GM19397 (cell line): ENCODE results near the gene BAIAP2.

Experiments used
- ATAC-seq: cut with Tn5 transposase; IDR thresholded peaks from one replicate; pipeline ENCODE4 v1.9.1; 2021; ENCODE audit warnings: mild to moderate bottlenecking, moderate library complexity; ENCODE audit not compliant: unreplicated experiment

BAIAP2 gene, protein sequence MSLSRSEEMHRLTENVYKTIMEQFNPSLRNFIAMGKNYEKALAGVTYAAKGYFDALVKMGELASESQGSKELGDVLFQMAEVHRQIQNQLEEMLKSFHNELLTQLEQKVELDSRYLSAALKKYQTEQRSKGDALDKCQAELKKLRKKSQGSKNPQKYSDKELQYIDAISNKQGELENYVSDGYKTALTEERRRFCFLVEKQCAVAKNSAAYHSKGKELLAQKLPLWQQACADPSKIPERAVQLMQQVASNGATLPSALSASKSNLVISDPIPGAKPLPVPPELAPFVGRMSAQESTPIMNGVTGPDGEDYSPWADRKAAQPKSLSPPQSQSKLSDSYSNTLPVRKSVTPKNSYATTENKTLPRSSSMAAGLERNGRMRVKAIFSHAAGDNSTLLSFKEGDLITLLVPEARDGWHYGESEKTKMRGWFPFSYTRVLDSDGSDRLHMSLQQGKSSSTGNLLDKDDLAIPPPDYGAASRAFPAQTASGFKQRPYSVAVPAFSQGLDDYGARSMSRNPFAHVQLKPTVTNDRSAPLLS

GRCh38 chr17:81034779-81035520 lies at the start of gene BAIAP2:
TSS of gene BAIAP2 (plus strand) at chr17:81035151. CDS start at chr17:81035255, 104 bp downstream.
- ATAC-seq = peak; percentile 49

- no peak for ATAC-seq
Measured at GRCh38 chr17:80986046-80986445, 48.9 kb upstream of the BAIAP2 start.

DNA sequence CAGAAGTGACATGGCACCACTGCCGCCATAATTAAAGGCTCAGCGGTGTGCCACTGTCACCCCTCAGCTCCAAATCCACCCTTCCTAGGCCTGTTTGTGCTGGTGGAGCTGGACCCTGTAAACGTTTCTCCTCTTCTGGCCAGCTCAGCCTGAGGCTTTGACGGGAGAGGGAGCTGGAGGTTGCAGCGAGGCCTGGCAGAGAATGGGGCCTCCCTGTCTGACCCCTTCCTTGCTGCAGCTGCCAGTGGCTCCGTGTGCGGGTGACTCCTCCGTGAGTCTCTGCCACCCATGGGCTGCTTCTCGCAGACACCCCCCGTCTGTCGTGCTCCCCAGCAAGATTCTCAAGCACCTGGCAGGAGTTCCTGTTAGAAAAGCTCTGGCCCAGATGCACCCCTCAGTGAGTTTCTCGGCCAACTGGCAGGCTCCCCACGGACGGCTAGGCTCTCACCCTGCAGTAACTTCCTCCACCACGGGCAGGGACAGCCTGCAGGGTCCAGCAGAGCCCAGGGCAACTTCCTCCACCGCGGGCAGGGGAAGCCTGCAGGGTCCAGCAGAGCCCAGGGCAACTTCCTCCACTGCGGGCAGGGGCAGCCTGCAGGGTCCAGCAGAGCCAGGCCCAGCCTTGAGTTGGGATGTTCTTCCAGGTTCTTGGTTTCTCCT lies 48.0 kb upstream of the BAIAP2 start:
- no peak for ATAC-seq

DNA sequence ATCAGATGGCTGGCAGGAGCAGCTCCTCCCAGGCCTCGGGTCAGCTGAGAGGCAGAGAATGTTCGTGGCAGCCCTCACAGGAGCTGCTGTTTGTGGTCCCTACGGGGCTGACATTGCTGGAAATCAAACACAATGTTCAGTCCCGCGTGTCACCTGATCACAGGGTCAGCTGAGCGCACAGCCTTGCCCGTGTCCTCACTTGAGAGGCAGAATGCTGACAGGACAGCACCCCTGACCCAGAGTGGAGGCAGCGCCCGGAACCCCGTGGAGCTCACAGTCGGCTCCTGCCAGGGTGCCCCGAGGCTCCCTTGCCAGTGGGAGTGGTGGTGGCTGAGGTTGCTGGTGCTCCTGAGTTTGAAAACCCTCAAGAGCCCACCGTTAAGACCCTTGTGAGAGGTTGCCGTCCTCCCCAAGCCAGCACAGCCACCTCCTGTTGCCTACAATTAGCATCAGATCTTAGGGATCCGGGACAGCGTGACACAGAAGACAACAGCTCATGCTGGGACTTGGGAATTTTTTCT lies 47.0 kb upstream of the BAIAP2 start:
- ATAC-seq = no peak

DNA sequence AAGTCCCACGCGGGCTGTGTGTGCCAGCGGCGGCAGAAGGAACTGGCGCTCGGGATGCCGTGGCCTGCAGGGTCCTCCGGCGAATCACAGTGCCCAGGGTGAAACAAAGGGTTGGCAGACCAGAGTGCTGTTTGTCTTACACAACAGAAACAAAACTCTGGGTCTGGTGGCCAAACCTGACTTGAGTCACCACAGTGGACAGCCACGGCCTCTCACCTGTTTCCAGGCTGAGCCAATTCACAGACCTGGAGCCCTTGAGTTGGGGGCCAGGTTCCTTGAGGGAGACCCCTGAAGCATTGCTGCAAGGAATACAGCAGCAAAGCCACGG lies 45.4 kb upstream of the BAIAP2 start:
- ATAC-seq = no peak

DNA sequence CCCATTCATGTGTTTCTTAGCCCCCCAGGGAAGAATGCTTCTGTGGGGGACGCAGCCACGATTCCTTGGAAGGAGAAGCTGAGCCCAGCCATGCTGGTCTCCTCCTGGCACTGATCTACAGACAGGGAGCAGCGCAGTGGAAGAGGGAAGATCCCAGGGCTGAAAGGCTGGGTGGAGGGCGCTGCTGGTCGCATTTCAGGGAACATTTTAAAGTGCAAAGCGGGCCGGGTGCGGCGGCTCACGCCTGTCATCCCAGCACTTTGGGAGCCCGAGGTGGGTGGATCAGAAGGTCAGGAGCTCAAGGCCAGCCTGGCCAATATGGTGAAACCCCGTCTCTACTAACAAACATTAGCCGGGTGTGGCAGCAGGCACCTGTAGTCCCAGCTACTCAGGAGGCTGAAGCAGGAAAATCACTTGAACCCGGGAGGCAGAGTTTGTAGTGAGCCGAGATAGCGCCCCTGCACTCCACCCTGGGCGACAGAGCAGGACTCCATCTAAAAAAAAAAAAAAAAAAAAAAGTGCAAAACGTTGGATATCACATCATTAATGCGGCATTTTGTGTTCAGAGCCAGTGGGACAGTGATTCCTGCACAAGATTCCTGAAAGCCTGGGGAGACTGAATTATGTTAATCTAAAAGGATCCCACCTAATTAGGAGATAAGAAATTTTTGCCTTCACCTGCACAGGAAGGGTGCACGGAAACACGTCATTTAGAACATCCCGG lies 43.9 kb upstream of the BAIAP2 start:
- ATAC-seq = no peak

DNA sequence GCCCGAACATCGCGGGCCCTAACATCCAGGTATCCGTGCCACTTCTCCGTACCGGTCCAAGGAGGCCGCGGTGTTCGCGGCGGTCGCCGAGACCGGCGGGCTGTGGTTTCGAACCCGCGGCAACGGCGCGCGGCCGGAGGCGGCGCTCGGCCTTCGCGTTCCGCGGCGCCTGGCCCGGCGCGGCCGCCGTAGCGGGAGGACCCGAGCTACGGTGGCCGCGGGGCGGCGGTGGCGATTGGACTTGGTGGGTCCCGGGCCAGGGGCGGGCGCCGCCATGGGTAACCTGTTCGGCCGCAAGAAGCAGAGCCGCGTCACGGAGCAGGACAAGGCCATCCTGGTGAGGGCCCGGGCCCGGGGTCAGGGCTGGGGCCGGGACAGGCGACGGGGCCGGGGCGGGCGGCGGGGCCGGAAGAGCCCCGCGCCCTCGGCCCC lies 43.3 kb upstream of the BAIAP2 start, which contains the start of gene CHMP6:
CHMP6 (plus strand) TSS at position 197 of the 432 bp plus-strand sequence; CDS start at position 275, 78 bp downstream.
- ATAC-seq = peak; percentile 62

DNA sequence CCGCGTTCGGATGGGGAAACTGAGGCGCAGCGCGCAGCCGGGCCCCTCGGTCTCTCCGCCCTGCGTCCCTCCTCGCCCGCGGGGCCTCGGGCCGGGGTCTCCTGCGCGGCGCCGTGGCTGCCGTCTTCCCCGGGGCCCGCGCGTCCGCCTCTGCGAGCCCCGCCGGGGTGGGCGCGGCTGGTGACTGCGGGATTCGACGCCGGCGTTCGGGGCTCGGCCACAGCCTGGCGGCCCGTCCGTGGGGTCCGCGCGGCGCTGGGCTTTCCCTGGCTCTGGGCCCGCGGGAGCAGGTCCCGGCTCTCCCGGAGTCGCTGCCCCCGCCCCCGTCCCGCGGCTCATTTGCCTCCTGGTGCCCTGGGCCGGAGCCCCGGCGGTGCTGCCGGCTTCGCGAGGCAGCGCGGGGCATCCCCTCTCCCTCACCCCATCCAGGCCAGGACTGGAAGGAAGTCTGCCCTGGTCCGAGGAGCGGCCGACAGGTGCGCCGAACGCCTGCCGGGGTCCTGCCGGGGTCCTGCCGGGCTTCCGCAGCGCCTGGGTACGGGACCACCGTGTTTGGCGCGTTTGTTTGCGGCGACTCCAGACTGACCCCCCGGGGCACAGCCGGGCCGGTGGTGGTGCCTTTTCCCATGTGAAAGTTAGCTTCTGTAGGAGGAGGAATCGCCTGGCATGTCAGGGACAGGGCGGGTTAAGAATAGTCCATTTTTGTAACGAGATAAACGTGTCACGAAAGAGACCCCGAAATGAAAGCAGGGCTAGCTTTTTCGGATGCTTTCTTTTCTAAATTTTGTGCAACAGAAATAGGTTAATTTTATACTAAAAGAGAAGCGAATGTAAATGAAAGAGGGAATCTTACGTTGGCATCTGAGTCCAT lies 42.6 kb upstream of the BAIAP2 start:
- ATAC-seq = peak; percentile 16

DNA sequence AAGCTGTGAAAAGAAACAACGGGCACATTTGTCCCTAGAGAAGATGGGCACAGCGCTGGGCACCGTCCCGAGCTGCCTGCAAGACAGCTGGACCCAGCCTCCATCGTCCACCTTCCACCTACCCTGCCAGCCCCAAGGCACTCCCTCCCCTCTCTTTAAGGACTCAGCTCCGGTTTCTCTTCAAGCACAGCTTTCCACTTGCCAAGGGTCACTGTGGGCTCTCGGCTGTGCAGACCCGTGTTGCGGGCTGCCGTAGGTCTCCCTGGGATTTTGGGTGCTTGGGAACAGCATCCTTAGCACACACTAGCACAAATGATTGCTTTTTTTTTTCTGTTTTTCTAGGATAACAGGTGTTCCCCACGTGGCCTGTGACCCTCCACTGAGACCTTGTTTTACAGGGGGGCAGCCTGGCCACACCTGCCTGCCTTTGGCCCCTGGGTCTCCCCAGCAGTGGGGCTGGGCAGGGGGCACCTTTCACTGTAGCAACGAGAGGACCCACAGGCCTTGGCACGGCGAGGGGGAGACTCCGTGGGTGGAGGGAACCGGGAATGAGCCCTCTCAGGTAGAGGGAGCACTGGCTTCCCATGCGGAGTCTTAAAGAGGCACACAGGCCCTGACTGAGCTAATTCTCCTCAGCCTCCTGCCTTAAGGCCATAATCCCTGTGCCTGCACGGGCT lies 41.9 kb upstream of the BAIAP2 start:
- no peak for ATAC-seq

GRCh38 chr17:80995131-80995530 lies 39.8 kb upstream of the BAIAP2 start:
- ATAC-seq = no peak

GRCh38 chr17:80996422-80997305 lies 38.3 kb upstream of the BAIAP2 start:
- no peak for ATAC-seq

DNA sequence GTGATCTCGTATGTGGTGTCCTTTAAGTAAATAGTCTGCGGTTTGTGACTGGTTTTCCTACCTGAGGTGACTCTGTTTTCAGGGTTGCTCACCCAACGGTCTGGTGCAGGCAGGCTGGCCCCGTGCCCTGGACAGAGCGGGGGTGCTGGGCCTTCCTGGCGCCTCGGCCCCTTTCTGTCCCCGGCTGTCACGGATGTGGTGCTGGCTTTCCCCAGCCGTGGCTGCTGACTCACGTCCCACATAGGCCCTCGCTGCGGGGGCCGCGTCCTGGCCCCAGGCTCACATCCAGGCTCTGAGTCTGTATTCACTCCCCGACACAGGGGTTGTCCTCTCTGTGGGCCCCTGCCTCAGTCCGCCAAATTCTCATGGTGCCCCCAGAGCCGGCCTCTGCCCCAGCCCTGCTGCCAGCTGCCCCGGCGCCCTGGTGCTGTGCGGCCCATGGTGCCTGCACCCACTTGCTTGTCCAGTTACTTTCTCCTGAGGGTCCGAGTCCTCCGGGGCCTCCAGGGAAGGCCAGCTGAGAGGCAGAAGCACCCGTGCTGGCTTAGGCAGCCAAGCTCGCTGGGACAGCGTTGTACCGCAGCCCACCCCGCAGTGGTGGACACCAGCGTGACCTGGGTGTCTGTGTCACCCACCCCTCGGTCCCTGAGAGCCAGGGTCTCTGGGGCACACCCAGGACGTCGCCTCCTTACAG lies 37.4 kb upstream of the BAIAP2 start:
- no peak for ATAC-seq

DNA sequence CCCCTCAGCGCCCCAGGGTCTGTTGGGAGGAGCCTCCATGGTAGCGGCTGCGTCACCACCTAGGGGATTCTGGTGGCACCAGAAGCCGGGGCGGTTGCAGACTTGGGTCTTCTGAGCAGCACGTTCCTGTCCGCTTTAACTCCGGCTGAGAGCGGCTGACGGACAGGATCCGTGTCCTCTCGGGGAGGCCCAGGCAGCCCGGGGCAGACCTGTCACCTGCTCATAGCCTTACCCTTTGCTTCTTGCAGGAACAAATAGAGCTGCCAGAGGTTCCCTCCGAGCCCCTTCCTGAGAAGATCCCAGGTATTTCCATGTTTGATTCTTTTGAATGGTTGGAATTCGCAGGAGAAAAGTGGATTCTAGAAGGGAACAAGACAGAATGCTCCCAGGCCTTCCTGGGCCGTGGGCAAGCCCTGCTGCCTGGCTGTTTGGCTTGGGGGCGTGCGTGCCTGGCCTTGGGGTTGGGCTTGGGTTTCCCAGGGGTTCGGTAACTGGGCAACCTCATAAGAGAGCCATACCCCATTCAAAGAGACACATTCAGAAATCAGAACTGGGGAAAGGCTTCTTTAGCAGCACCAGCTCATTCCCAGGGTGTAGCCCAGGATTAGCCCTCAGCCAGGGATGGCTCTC lies 36.7 kb upstream of the BAIAP2 start:
- no peak for ATAC-seq

DNA sequence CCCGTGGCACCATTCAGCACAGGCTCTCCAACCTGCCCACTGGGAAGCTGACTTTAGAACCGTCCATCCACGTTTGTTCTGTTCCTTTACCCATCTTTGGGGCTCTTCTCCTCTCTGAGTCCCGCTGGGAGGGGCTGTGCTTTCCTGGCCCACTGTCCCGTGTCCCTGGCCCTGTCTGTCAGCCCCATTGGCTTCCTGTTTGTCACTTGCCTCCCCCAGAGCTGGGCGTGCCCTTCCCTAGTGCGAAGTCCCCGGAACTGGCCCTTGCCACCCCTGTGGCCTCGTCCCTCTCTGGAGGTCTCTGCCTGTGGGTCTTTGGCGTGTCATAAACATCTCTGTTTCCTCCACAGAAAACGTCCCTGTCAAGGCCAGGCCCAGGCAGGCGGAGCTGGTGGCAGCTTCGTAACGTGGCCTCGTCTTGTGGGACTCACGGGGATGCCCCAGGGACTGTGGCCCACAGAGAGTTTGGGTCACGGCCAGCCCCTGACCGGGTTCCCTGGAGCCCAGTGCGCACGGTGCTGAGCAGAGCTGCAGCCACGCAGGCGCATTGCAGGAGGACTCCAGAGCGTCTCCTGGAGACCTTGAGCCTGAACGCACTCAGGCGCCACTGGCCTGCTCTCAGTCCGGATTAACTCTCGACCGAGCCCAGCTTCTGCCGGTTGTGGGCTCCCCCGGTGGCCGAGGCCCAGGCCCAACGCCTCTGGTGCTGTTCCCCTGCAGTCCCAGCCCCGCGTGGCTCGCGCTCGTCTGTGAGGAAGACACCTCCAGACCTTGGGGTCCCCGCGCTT lies 36.0 kb upstream of the BAIAP2 start:
- ATAC-seq = no peak

DNA sequence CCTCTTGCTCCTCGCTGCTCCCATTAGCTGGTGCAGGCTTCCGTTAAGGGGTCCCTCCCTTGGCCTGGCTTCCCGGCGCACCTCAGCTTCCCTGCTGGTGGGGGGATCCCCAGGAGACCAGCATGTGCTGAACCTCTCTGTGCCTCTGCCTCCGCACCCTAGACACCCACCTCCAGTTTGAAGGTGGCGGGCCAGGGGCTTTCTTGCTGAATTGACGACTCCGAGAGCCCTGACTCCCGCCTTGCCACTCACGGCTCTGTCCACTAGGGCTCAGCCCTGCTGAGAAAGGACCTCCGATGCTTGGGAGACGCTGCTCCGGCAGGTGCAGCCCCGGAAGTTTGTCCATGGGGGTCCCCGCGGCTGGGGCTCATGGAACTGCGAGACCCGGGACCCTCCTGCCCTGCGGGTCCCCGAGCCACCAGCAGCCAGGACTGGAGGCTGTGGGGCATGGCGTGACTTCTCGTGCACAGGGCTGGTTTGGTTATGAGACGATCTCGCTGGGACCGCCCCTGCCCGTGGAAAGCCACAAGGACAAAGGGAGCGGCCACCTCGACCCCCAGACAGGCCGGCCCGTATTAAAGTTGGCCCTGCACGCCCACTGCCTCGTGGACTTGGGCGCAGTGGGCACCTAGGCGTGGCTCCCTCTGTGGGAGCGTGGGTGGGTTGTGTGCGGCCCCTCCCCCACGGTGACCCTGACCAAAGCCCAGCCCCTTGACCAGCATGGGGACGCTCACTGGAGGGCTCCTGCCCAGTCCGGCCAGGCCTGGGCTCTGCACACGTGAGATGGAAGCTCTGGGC lies 35.2 kb upstream of the BAIAP2 start:
- no peak for ATAC-seq

DNA sequence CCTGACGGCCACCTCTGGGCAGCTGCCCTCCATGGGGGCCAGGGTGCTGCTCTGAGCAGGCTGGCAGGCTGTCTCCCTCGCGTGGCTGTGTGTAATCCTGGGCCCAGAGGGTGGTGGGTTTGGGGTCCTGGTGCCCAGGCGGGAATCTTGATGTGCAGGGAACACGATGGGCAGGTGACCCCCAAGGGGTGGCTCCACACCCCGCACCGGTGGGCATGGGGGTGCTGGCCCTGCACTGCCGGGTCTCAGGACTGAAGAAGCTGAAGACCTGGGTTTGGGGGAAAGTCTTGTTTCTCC lies 34.7 kb upstream of the BAIAP2 start:
- no peak for ATAC-seq
